Gastroesophageal sphincter (tissue), 3 donors: ENCODE measurements around the gene ZSWIM7.

Source experiments
- POLR2A ChIP-seq, 2 donors: fragments of 450-650 bp; IDR thresholded peaks; one replicate each; pipeline ENCODE4 v1.6.1; 2017; ENCODE audit warnings: antibody characterized with exemption in 2 of 2, mild to moderate bottlenecking in 2 of 2, moderate library complexity in 1 of 2
- POLR2AphosphoS5 ChIP-seq: sonication (generic); formaldehyde crosslinking; IDR thresholded peaks from one replicate; pipeline ENCODE4 v1.6.1; 2017; ENCODE audit warnings: antibody characterized with exemption
- TF ChIP-seq, protein P1 (sequence below), 4 experiments: fragments of 200-600 bp in 2 of 4; fragments of 450-650 bp in 2 of 4; sonication (generic) in 1 of 4; IDR thresholded peaks; one replicate each; pipeline ENCODE4 v1.5.1; 2017 to 2019; ENCODE audit warnings: antibody characterized with exemption in 4 of 4, mild to moderate bottlenecking in 2 of 4, moderate library complexity in 2 of 4

DNA sequence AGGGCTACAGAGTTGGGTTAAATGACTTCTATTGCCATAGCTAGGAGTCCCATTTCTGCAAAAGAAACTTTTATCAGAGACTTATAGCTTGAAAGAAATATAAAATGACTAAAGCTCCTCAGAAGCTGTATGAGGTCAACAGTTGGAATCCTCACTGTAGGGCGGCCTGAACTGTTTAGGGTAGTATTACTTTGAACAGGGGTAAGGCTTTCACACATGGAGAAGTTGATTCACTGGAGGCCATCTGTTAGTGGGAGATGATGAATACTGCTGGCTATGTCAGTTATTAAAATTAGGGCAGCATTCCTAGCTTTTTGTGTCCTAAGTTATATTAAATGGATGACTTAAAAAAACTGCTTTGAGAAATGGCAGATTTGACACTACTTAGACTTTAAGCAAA is 6.1 kb upstream of the ZSWIM7 start:
- TF ChIP-seq, protein P1, sequence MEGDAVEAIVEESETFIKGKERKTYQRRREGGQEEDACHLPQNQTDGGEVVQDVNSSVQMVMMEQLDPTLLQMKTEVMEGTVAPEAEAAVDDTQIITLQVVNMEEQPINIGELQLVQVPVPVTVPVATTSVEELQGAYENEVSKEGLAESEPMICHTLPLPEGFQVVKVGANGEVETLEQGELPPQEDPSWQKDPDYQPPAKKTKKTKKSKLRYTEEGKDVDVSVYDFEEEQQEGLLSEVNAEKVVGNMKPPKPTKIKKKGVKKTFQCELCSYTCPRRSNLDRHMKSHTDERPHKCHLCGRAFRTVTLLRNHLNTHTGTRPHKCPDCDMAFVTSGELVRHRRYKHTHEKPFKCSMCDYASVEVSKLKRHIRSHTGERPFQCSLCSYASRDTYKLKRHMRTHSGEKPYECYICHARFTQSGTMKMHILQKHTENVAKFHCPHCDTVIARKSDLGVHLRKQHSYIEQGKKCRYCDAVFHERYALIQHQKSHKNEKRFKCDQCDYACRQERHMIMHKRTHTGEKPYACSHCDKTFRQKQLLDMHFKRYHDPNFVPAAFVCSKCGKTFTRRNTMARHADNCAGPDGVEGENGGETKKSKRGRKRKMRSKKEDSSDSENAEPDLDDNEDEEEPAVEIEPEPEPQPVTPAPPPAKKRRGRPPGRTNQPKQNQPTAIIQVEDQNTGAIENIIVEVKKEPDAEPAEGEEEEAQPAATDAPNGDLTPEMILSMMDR (IDR thresholded peaks at IDR 0.05), result no peak
- TF ChIP-seq POLR2AphosphoS5 (no peak), POLR2A (IDR thresholded peaks at IDR 0.05) (no peak)
